KMS-11 (cell line): ENCODE measurements around the gene ARHGEF17.

Experiments used
- H2AFZ ChIP-seq: fragments of 200-600 bp; sonication (generic); 2 replicates; pipeline ENCODE4 v1.6.1; 2016; ENCODE audit warnings: antibody characterized with exemption, mixed run types, low read depth
- H3K27ac ChIP-seq: fragments of 200-600 bp; sonication (generic); 2 replicates; pipeline ENCODE4 v1.6.1; 2016; ENCODE audit warnings: mild to moderate bottlenecking, mixed run types
- H3K27me3 ChIP-seq: fragments of 200-600 bp; sonication (generic); 2 replicates; pipeline ENCODE4 v1.6.1; 2017; ENCODE audit warnings: mild to moderate bottlenecking, low read depth, mixed run types, moderate library complexity; ENCODE audit not compliant: insufficient read depth
- H3K36me3 ChIP-seq: fragments of 200-600 bp; sonication (generic); 2 replicates; pipeline ENCODE4 v1.6.1; 2017; ENCODE audit warnings: mild to moderate bottlenecking, mixed run types; ENCODE audit not compliant: insufficient read depth
- H3K4me1 ChIP-seq: fragments of 200-600 bp; sonication (generic); 2 replicates; pipeline ENCODE4 v1.6.1; 2016; ENCODE audit warnings: mild to moderate bottlenecking, low read depth, mixed run types; ENCODE audit not compliant: poor library complexity, severe bottlenecking
- H3K4me2 ChIP-seq: fragments of 200-600 bp; sonication (generic); 2 replicates; pipeline ENCODE4 v1.7.0; 2016; ENCODE audit warnings: mild to moderate bottlenecking, mixed run types
- H3K4me3 ChIP-seq: fragments of 200-600 bp; sonication (generic); IDR thresholded peaks from 2 replicates; pipeline ENCODE4 v1.6.1; 2017; ENCODE audit warnings: low read depth, low read length, mixed read lengths; ENCODE audit not compliant: insufficient read depth
- H3K79me2 ChIP-seq: fragments of 200-600 bp; sonication (generic); 2 replicates; pipeline ENCODE4 v1.6.1; 2016; ENCODE audit warnings: low read depth, mixed run types; ENCODE audit not compliant: insufficient read depth
- H3K9ac ChIP-seq: fragments of 200-600 bp; sonication (generic); 2 replicates; pipeline ENCODE4 v1.6.1; 2016; ENCODE audit warnings: mild to moderate bottlenecking, mixed run types
- H4K20me1 ChIP-seq: fragments of 200-600 bp; sonication (generic); 2 replicates; pipeline ENCODE4 v1.6.1; 2016; ENCODE audit warnings: mild to moderate bottlenecking, mixed run types; ENCODE audit not compliant: insufficient read depth
- CTCF ChIP-seq: fragments of 200-600 bp; sonication (generic); conservative IDR thresholded peaks from 2 replicates; pipeline ENCODE4 v1.6.1; 2017; ENCODE audit warnings: low read depth, mild to moderate bottlenecking, antibody characterized with exemption, low read length, moderate library complexity, mixed read lengths

Gene ARHGEF17

GRCh38 chr11:73277467-73277866 lies 30.6 kb upstream of the ARHGEF17 start:
- Histone ChIP-seq H4K20me1 (no peaks in the 10 kb centered on the region), H3K4me2 (no peak overlapping the region), H3K4me1 (peaks cover 39% of the 10 kb centered on the region), H3K79me2 (no peaks in the 10 kb centered on the region), H3K36me3 (no peaks in the 10 kb centered on the region), H2AFZ (no peak overlapping the region), H3K4me3 (no peak overlapping the region), H3K27ac (no peak overlapping the region), H3K27me3 (no peaks in the 10 kb centered on the region), H3K9ac (no peak overlapping the region)
- TF ChIP-seq CTCF, result no peak

GRCh38 chr11:73280626-73281025 lies 27.4 kb upstream of the ARHGEF17 start:
- H3K9ac ChIP-seq, result no peak overlapping the region
- H4K20me1 ChIP-seq, result no peaks in the 10 kb centered on the region
- peaks cover 21% of the 10 kb centered on the region for H3K4me1 ChIP-seq
- H2AFZ ChIP-seq, result no peak overlapping the region
- no peaks in the 10 kb centered on the region for H3K79me2 ChIP-seq
- no peaks in the 10 kb centered on the region for H3K27me3 ChIP-seq
- no peaks in the 10 kb centered on the region for H3K36me3 ChIP-seq
- no peak for TF ChIP-seq CTCF
- H3K4me3 ChIP-seq, result no peak overlapping the region
- no peak overlapping the region for H3K27ac ChIP-seq
- no peak overlapping the region for H3K4me2 ChIP-seq

DNA sequence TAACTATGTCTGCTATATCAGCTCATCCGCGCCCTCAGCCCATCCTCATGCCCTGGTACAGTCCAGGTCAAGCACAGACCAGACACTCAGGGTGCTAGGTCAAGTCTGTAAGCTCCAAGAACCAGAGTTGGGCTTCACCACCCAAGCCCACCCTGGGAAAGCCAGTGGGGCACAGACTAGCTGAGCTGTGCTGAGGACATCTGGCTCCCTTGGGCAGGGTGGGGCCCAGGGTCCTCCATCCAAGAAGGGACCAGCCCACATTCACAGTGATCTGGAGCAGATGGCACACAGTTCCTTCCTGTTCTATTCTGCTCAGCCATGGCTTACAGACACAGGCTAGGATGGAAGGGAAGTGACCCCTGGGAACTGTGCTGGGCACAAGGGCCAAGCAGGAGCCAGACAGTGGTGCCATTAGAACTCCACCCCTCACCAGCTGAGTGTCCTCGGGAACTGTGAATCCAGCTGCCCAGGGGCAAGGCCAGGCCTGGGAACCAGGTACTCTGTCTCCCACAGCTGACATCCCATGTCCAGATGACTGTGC lies 26.8 kb upstream of the ARHGEF17 start:
- Histone ChIP-seq H3K27ac (no peak overlapping the region), H3K9ac (no peak overlapping the region), H3K4me2 (no peak overlapping the region), H3K27me3 (no peaks in the 10 kb centered on the region), H3K4me1 (peaks cover 21% of the 10 kb centered on the region), H3K4me3 (no peak overlapping the region), H4K20me1 (no peaks in the 10 kb centered on the region), H3K36me3 (no peaks in the 10 kb centered on the region), H2AFZ (no peak overlapping the region), H3K79me2 (no peaks in the 10 kb centered on the region)
- no peak for TF ChIP-seq CTCF

DNA sequence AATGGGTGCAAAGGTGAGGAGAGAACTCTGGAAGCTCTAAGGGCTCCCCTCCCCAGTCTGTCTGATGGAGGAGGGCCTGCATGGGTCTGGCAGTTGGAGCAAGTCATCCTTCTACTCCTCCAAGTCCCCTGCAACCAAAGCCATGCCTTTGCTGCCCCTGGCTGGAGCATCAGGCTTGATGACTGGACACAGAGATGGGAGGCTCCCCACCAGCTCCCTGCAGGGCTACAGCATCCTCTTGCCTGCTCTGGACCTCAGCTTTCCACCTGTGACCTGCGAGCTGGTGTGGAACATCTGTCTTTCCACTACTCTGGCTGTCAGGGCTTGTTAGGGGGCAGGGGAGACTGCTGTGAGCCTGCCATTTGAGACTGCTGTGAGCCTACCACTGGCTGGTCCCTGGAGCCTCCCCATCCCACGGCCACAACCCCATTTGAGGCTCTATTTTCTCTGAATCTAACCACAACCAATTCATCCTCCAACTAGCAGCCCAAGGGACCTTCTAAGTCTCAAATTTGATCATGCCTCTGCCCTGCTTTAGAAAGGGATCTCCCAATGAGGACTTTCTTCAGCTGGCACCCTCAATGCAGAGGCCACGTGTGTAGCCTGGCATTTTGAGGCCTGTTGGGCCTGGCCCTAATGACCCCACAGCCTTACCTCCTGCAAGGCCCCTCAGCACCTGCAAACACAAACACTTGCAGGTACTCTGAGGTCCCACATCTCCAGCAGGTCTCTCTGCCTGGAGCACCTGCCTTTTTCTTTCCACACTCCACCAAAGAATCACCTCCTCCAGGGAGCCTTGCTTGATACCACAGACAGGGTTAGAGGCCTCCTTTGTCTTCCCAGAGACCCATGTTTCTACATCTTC lies 26.0 kb upstream of the ARHGEF17 start:
- Histone ChIP-seq H3K27me3 (no peaks in the 10 kb centered on the region), H3K4me1 (peaks cover 21% of the 10 kb centered on the region), H3K79me2 (no peaks in the 10 kb centered on the region), H2AFZ (no peak overlapping the region), H3K4me3 (no peak overlapping the region), H3K9ac (no peak overlapping the region), H4K20me1 (no peaks in the 10 kb centered on the region), H3K4me2 (0 out of 2 replicates have a peak overlapping the region, but pooled peaks have one; percentile 1), H3K36me3 (no peaks in the 10 kb centered on the region), H3K27ac (no peak overlapping the region)
- TF ChIP-seq CTCF, result no peak
